K562 (cell line): ENCODE results near the gene EVI5. TPM values are rescaled to one million over a fixed set of nuclear protein-coding genes. Genes with fewer than 3 reads are reported as not detected.
A peak's percentile ranks its signal among the peaks of the same experiment; 100 is the strongest.

ENCODE experiments used
- FOXA3 ChIP-seq, 2 experiments: fragments of 450-650 bp in 1 of 2; sonication (generic) in 1 of 2; formaldehyde crosslinking; IDR thresholded peaks in 1 of 2; conservative IDR thresholded peaks in 1 of 2; 2 replicates each; pipeline versions ENCODE4 v1.4.0 to v1.8.0; 2020 to 2022; ENCODE audit warnings: mild to moderate bottlenecking in 2 of 2, missing genetic modification reagents in 1 of 2
- MGA ChIP-seq: fragments of 450-650 bp; IDR thresholded peaks from 2 replicates; pipeline ENCODE4 v1.6.1; 2016; ENCODE audit warnings: mild to moderate bottlenecking, moderate library complexity
- MYBL2 ChIP-seq, 2 experiments: fragments of 450-650 bp in 1 of 2; sonication (generic) in 1 of 2; formaldehyde crosslinking in 1 of 2; IDR thresholded peaks; 2 replicates each; pipeline versions ENCODE4 v1.6.1 to v1.8.1; 2017 to 2022; ENCODE audit warnings: borderline replicate concordance in 1 of 2, inconsistent platforms in 1 of 2, low read depth in 1 of 2, mild to moderate bottlenecking in 1 of 2, missing genetic modification reagents in 1 of 2, moderate library complexity in 1 of 2
- NBN ChIP-seq: fragments of 450-650 bp; IDR thresholded peaks from 2 replicates; pipeline ENCODE4 v1.6.1; 2016; ENCODE audit warnings: low read depth, mild to moderate bottlenecking
- TOE1 ChIP-seq, 2 experiments: fragments of 450-650 bp in 1 of 2; sonication (generic) in 1 of 2; formaldehyde crosslinking in 1 of 2; IDR thresholded peaks; 2 replicates each; pipeline versions ENCODE4 v1.7.1 to v1.8.0; 2016 to 2022; ENCODE audit warnings: borderline replicate concordance in 2 of 2, mild to moderate bottlenecking in 2 of 2, antibody characterized with exemption in 1 of 2, inconsistent platforms in 1 of 2, low read depth in 1 of 2, missing genetic modification reagents in 1 of 2, moderate library complexity in 1 of 2
- ZNF518B ChIP-seq: fragments of 250-450 bp; sonication (Bioruptor Pico); IDR thresholded peaks from 2 replicates; pipeline ENCODE4 v1.5.0; 2021; ENCODE audit warnings: mild to moderate bottlenecking, moderate library complexity
- ZNF644 ChIP-seq: fragments of 200-800 bp; sonication (Bioruptor generic); IDR thresholded peaks from 2 replicates; pipeline ENCODE4 v1.6.1; 2016; ENCODE audit warnings: low read depth, missing genetic modification characterization, missing compliant biosample characterization
- polyA plus RNA-seq, 8 experiments: library from polyadenylated mRNA; depleted of rRNA in 4 of 8; stranded (reverse) in 5 of 8; unstranded in 3 of 8; fragments of >200 nt; fragmentation: Nextera tagmentation in 2 of 8; fragmentation: Illumina TruSeq in 1 of 8; extraction: Ambion mirVana in 2 of 8; extraction: Trizol in 1 of 8; gene quantifications; 2 replicates each; pipeline versions ENCODE4 v1.2.1 to v1.2.3, GENCODE V29; 2011 to 2014; ENCODE audit warnings: inconsistent platforms in 1 of 8, missing spikeins in 1 of 8
- total RNA-seq, 7 experiments: library from RNA; depleted of rRNA in 6 of 7; stranded (reverse); fragments of >200 nt in 6 of 7; fragmentation: Illumina TruSeq in 2 of 7; extraction: Trizol in 2 of 7; gene quantifications; 2 replicates each; pipeline versions ENCODE4 v1.2.1 to v1.2.3, GENCODE V29; 2011 to 2021; ENCODE audit warnings: low replicate concordance in 1 of 7

The EVI5 gene
- total and polyA plus RNA-seq, 9 of the 15 experiments (the other 6 are each of a cell fraction or from before 2014, with no cell fraction given), result 1.7 to 50.1 (median 13.7) TPM

GRCh38 chr1:92536980-92537884, 247.7 kb downstream of the EVI5 start (continued):
- TF ChIP-seq MGA (no peak), ZNF518B (no peak), NBN (no peak), MYBL2 (IDR thresholded peaks at IDR 0.05; ENCODE audit: low read depth) (peak; percentile 49; the same call in 1 of the 2 replicates), MYBL2 (CRISPR knock-in tag; IDR thresholded peaks at IDR 0.05; ENCODE audit: borderline replicate concordance) (no peak), ZNF644 (0 out of 2 replicates have a peak, but pooled peaks have one; percentile 56), FOXA3 (CRISPR knock-in tag; conservative IDR thresholded peaks at IDR 0.05 in 1 of 2, IDR thresholded peaks at IDR 0.05 in 1 of 2) (no peak), TOE1 (IDR thresholded peaks at IDR 0.05; ENCODE audit: borderline replicate concordance) (peak; percentile 80), TOE1 (CRISPR knock-in tag; IDR thresholded peaks at IDR 0.05; ENCODE audit: borderline replicate concordance, low read depth) (no peak)
